Measurements from ENCODE around the gene TFB2M.

TFB2M gene

GRCh38 chr1:246497331-246497915 lies 68.6 kb downstream of the TFB2M start:
- peak; percentile 85 for DNase-seq (ENCODE audit: low read depth)
- TF ChIP-seq CTCF (IDR thresholded peaks at IDR 0.05; ENCODE audit: insufficient read depth, low read depth, low read length, missing control alignments) = peak; percentile 60
- H3K4me3 ChIP-seq (ENCODE audit: low read depth, low read length) = no peak overlapping the region

- DNase-seq (ENCODE audit: low read depth) = peak; percentile 61
- no peak overlapping the region for H3K4me3 ChIP-seq (ENCODE audit: low read depth, low read length)
- TF ChIP-seq CTCF (IDR thresholded peaks at IDR 0.05; ENCODE audit: insufficient read depth, low read depth, low read length, missing control alignments) = peak; percentile 62
Measured at GRCh38 chr1:246492611-246493245, 73.3 kb downstream of the TFB2M start.

GRCh38 chr1:246491551-246492053 lies 74.5 kb downstream of the TFB2M start:
- H3K4me3 ChIP-seq (ENCODE audit: low read depth, low read length) = no peak overlapping the region
- TF ChIP-seq CTCF (IDR thresholded peaks at IDR 0.05; ENCODE audit: insufficient read depth, low read depth, low read length, missing control alignments) = no peak
- no peak for DNase-seq (ENCODE audit: low read depth)
